GM10266 (cell line): Measurements from ENCODE around the gene ROM1.
"Not testable (repeated sequence)": the region's sequence is repeated elsewhere in the genome, so short reads cannot be mapped to it uniquely, and the experiment has no call there.

Experiments used
- DNase-seq: peaks from one replicate; pipeline ENCODE4 v3.0.0; 2012; ENCODE audit errors: extremely low spot score
- CTCF ChIP-seq: IDR thresholded peaks from 2 replicates; pipeline ENCODE4 v1.5.1; 2012; ENCODE audit warnings: mild to moderate bottlenecking, low read depth; ENCODE audit not compliant: control insufficient read depth, insufficient read depth; ENCODE audit errors: missing control alignments

The ROM1 gene

GRCh38 chr11:62612366-62613290 lies at the start of gene ROM1, which contains the start of gene EML3:
Gene ROM1, plus strand, starts transcription at chr11:62613257. Its CDS starts 25 bp downstream, at chr11:62613282.
Gene EML3, minus strand, starts transcription at chr11:62612775. Its CDS starts 318 bp downstream, at chr11:62612457.
- peak; percentile 92 for TF ChIP-seq CTCF
- DNase-seq: peak; percentile 96

GRCh38 chr11:62565100-62565802 lies 47.8 kb upstream of the ROM1 start:
- DNase-seq: no peak
- TF ChIP-seq CTCF: no peak

- DNase-seq: no peak
- no peak for TF ChIP-seq CTCF
These were observed 46.8 kb upstream of the ROM1 start for GRCh38 chr11:62566247-62566646.

GRCh38 chr11:62567018-62567633 lies 45.9 kb upstream of the ROM1 start:
- no peak for DNase-seq

GRCh38 chr11:62569611-62570010 lies 43.4 kb upstream of the ROM1 start:
- DNase-seq: no peak
- no peak for TF ChIP-seq CTCF

More at GRCh38 chr11:62567018-62567633, 45.9 kb upstream of the ROM1 start:
- TF ChIP-seq CTCF: no peak

GRCh38 chr11:62570903-62571302 lies 42.2 kb upstream of the ROM1 start:
- DNase-seq: not testable (repeated sequence)

GRCh38 chr11:62571493-62571892 lies 41.6 kb upstream of the ROM1 start:
- not testable (repeated sequence) for DNase-seq

GRCh38 chr11:62572431-62572830 lies 40.6 kb upstream of the ROM1 start:
- no peak for DNase-seq

More at GRCh38 chr11:62572431-62572830, 40.6 kb upstream of the ROM1 start:
- no peak for TF ChIP-seq CTCF
